Caco-2 (cell line): Measurements from ENCODE around the gene IDE. TPM values are rescaled to one million over a fixed set of nuclear protein-coding genes. Genes with fewer than 3 reads are reported as not detected.

ENCODE experiments used
- BruUV-seq: library from RNA; stranded (reverse); fragments of 400-500 nt; replicated peaks from 2 replicates; lab custom pipeline; 2021; lab: Mats Ljungman, UMichigan
- CTCF ChIA-PET: fragments of 300-600 bp; sonication (Branson Sonifier 250); formaldehyde crosslinking; loops from one replicate; lab custom pipeline; 2022; ENCODE audit warnings: antibody characterized with exemption; lab: Charles Lee
- POLR2A ChIA-PET: fragments of 300-600 bp; sonication (Branson Sonifier 250); formaldehyde crosslinking; loops from one replicate; lab custom pipeline; 2022; ENCODE audit warnings: antibody characterized with exemption; lab: Charles Lee
- DNase-seq, 2 experiments: peaks; one replicate each; pipeline versions ENCODE4 v3.0.0 to v3.0.0-alpha.2; 2020 to 2022
- H3K27me3 ChIP-seq: replicated peaks from 2 replicates; pipeline ENCODE4 v1.6.0; 2011; ENCODE audit warnings: low read length; ENCODE audit not compliant: control insufficient read depth, insufficient read depth
- H3K36me3 ChIP-seq: 2 replicates; pipeline ENCODE4 v1.5.1; 2011; ENCODE audit warnings: low read length; ENCODE audit not compliant: control insufficient read depth, insufficient read depth
- H3K4me1 ChIP-seq: fragments of 250-450 bp; sonication (Bioruptor Pico); 2 replicates; pipeline ENCODE4 v1.5.1; 2020; ENCODE audit warnings: mild to moderate bottlenecking
- H3K4me3 ChIP-seq: 2 replicates; pipeline ENCODE4 v1.5.1; 2011; ENCODE audit warnings: low read depth, mild to moderate bottlenecking, control low read depth, low read length
- H3K9me3 ChIP-seq: fragments of 250-450 bp; sonication (Bioruptor Pico); 2 replicates; pipeline ENCODE4 v1.5.1; 2020; ENCODE audit warnings: mild to moderate bottlenecking, moderate library complexity
- H3K27ac Mint-ChIP-seq: one replicate; pipeline ENCODE4 v1.8.0; 2022; ENCODE audit warnings: mixed read lengths; ENCODE audit not compliant: unreplicated experiment
- H3K27me3 Mint-ChIP-seq: one replicate; pipeline ENCODE4 v1.8.0; 2022; ENCODE audit warnings: mixed read lengths; ENCODE audit not compliant: insufficient read depth, unreplicated experiment
- H3K36me3 Mint-ChIP-seq: one replicate; pipeline ENCODE4 v1.8.0; 2022; ENCODE audit warnings: mild to moderate bottlenecking, mixed read lengths; ENCODE audit not compliant: insufficient read depth, unreplicated experiment
- H3K4me1 Mint-ChIP-seq: one replicate; pipeline ENCODE4 v1.8.0; 2022; ENCODE audit warnings: low read depth, mixed read lengths; ENCODE audit not compliant: unreplicated experiment
- H3K4me3 Mint-ChIP-seq: one replicate; pipeline ENCODE4 v1.8.0; 2022; ENCODE audit warnings: mild to moderate bottlenecking, moderate library complexity, mixed read lengths; ENCODE audit not compliant: unreplicated experiment
- H3K9me3 Mint-ChIP-seq: one replicate; pipeline ENCODE4 v1.8.0; 2022; ENCODE audit warnings: mixed read lengths; ENCODE audit not compliant: unreplicated experiment
- intact Hi-C: fragments of 100-400 bp; cut with micrococcal nuclease; formaldehyde crosslinking; loops from one replicate; pipeline ENCODE4 v1.10.0; 2022; ENCODE audit not compliant: unreplicated experiment
- total RNA-seq: library from RNA; stranded (reverse); gene quantifications from 2 replicates; pipeline ENCODE4 v1.2.3, GENCODE V29; 2022
- TF ChIP-seq, protein P1 (sequence below), 2 experiments: fragments of 200-600 bp in 1 of 2; IDR thresholded peaks; 1 replicate in 1 of 2; 2 replicates in 1 of 2; pipeline versions ENCODE4 v1.5.1 to v1.8.0; 2011 to 2022; ENCODE audit warnings: antibody characterized with exemption in 1 of 2, control low read depth in 1 of 2, inconsistent platforms in 1 of 2, low read depth in 1 of 2, low read length in 1 of 2, mild to moderate bottlenecking in 1 of 2, moderate library complexity in 1 of 2; ENCODE audit not compliant: insufficient read depth in 1 of 2, severe bottlenecking in 1 of 2, unreplicated experiment in 1 of 2

The IDE gene
- total RNA-seq, 1 experiment from 2014 or later, result 85.5 TPM

DNA sequence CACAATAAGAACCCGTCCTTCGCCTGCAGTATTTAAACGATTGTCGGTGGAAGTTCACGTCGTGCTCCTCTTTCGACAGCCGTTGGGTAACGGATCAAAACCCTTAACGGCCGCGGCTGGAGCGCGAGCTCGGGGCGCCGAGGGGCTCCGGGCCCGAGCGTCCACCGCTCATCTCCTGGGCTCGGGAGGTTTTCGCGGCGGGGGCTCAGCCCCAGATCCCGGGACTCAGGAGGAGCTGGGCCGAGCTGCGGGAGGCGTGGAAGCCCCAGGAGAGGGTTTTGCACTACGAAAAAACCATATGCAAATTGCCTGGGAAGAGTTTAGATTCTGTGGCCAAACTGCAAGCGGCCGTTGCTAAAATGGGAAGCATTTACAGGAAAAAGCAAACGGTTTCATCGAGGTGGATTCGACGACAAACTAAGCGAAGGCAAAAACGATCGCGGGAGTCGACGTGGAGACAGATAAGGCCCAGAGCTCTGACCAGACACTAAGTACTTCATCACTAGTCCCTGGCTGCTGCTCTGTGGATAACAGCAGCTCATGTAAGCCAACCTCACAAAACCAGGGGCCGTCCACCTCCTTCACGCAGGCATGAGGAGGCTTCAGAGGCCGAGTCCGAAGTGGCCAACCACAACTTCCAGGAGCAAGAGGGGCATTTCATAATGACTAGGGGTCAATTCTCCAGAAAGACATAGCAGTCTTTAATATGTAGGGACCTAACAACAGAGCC lies 153.2 kb downstream of the IDE start:
- Histone ChIP-seq H3K36me3 (no peaks in the 10 kb centered on the region), H3K4me3 (no peak overlapping the region), H3K27me3 (no peaks in the 10 kb centered on the region), H3K4me1 (no peaks in the 10 kb centered on the region), H3K9me3 (0 out of 2 replicates have a peak, but pooled peaks cover 4% of the 10 kb centered on the region)
- peaks cover 6% of the 10 kb centered on the region for H3K36me3 Mint-ChIP-seq
- BruUV-seq, result no TSS peak
- H3K27ac Mint-ChIP-seq, result no peak overlapping the region
- no peak overlapping the region for H3K4me3 Mint-ChIP-seq
- peaks cover 6% of the 10 kb centered on the region for H3K9me3 Mint-ChIP-seq
- no peaks in the 10 kb centered on the region for H3K4me1 Mint-ChIP-seq
- no peaks in the 10 kb centered on the region for H3K27me3 Mint-ChIP-seq
- TF ChIP-seq, protein P1, sequence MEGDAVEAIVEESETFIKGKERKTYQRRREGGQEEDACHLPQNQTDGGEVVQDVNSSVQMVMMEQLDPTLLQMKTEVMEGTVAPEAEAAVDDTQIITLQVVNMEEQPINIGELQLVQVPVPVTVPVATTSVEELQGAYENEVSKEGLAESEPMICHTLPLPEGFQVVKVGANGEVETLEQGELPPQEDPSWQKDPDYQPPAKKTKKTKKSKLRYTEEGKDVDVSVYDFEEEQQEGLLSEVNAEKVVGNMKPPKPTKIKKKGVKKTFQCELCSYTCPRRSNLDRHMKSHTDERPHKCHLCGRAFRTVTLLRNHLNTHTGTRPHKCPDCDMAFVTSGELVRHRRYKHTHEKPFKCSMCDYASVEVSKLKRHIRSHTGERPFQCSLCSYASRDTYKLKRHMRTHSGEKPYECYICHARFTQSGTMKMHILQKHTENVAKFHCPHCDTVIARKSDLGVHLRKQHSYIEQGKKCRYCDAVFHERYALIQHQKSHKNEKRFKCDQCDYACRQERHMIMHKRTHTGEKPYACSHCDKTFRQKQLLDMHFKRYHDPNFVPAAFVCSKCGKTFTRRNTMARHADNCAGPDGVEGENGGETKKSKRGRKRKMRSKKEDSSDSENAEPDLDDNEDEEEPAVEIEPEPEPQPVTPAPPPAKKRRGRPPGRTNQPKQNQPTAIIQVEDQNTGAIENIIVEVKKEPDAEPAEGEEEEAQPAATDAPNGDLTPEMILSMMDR (IDR thresholded peaks at IDR 0.05; ENCODE audit: insufficient read depth in 1 of 2, low read depth in 1 of 2, low read length in 1 of 2, severe bottlenecking in 1 of 2, unreplicated experiment in 1 of 2), result no peak
- intact Hi-C loops, result no loop called here
- ChIA-PET POLR2A (no interaction called here), CTCF (no interaction called here)
- DNase-seq, result no peak

DNA sequence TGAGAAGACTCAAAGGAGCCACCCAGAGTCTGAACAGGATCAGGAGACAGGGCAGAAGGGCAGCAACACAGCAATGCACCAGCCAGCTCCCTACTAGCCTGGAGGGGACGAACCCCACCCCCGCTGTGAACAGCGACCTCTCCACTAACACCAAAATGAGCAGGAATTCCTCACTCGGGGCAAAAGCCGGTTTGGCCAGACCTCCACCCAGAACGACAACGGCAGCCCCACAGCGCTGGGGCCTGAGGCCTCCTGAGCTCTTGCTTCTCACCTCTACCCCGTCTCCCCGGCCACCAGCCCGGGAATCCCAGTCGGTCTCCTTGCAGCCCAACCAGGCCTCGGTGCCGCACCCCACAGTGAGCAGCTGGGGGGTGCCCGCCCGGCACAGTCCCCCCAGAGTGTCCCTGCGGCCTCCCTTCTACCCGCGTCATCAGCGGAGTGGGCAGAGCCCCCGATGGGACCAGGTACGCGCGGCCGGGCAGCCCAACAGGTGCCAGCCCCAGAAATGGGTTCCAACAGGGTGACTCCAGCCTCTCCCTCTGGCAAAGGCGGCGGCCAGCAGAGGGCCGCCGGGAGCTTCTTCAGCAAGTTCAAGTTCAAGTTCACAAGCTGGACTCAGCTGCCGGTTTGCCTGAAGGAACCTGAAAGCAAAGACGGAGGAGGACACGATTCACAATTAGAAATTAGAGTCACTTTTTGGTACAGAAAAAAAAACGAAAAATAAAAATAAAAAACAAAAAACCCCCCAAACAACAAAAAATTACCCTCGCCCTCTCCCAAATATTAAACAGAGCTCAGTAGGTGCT lies 153.9 kb downstream of the IDE start:
- intact Hi-C loops, result no loop called here
- TF ChIP-seq, protein P1 (IDR thresholded peaks at IDR 0.05; ENCODE audit: insufficient read depth in 1 of 2, low read depth in 1 of 2, low read length in 1 of 2, severe bottlenecking in 1 of 2, unreplicated experiment in 1 of 2), result no peak
- Histone ChIP-seq H3K36me3 (no peaks in the 10 kb centered on the region), H3K4me1 (no peaks in the 10 kb centered on the region), H3K27me3 (no peaks in the 10 kb centered on the region), H3K9me3 (0 out of 2 replicates have a peak, but pooled peaks cover 4% of the 10 kb centered on the region), H3K4me3 (no peak overlapping the region)
- H3K4me1 Mint-ChIP-seq, result no peaks in the 10 kb centered on the region
- no TSS peak for BruUV-seq
- peaks cover 6% of the 10 kb centered on the region for H3K36me3 Mint-ChIP-seq
- POLR2A ChIA-PET, result interaction anchor here (0.7 kb wide), 1 partner anchor 161 kb away, joined by 3 read pairs; no protein-coding TSS in a partner anchor
- H3K4me3 Mint-ChIP-seq, result no peak overlapping the region
- CTCF ChIA-PET, result interaction anchor here (0.6 to 0.7 kb wide), 3 partner anchors 80 to 274 kb away, joined by 3 to 7 read pairs (median 3); no protein-coding TSS in a partner anchor
- H3K27me3 Mint-ChIP-seq, result no peaks in the 10 kb centered on the region
- H3K27ac Mint-ChIP-seq, result no peak overlapping the region
- no peak for DNase-seq
- H3K9me3 Mint-ChIP-seq, result peaks cover 6% of the 10 kb centered on the region

DNA sequence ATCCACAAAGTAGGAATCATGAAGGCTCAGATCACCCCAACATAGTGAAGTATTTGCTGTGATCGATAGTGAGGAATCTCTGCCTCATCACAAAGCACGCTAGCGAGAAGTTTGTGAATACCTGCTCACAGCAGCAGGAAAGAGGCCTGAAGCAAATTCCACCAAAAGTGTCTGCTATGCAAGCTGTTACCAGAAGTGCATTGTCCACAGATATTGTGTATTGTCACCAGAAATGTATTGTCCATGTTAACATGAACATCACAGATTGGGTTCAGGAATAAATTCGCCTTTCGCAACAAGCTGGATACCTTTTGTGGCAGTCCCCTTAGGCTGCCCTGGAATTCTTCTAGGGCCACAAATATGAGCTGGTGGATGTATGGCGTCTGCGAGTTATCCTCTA lies 155.0 kb downstream of the IDE start:
- Mint-ChIP-seq H3K9me3 (peaks cover 2% of the 10 kb centered on the region), H3K27me3 (no peaks in the 10 kb centered on the region), H3K4me3 (no peak overlapping the region), H3K36me3 (peaks cover 6% of the 10 kb centered on the region), H3K4me1 (no peaks in the 10 kb centered on the region), H3K27ac (no peak overlapping the region)
- intact Hi-C loops, result no loop called here
- ChIA-PET CTCF (interaction anchor here (0.6 kb wide), 1 partner anchor 98 kb away, joined by 3 read pairs; no protein-coding TSS in a partner anchor), POLR2A (no interaction called here)
- H3K9me3 ChIP-seq, result 0 out of 2 replicates have a peak, but pooled peaks cover 4% of the 10 kb centered on the region
- TF ChIP-seq, protein P1 (IDR thresholded peaks at IDR 0.05; ENCODE audit: insufficient read depth in 1 of 2, low read depth in 1 of 2, low read length in 1 of 2, severe bottlenecking in 1 of 2, unreplicated experiment in 1 of 2), result no peak
- H3K4me3 ChIP-seq, result no peak overlapping the region
- BruUV-seq, result no TSS peak
- no peaks in the 10 kb centered on the region for H3K36me3 ChIP-seq
- DNase-seq, result no peak
- no peaks in the 10 kb centered on the region for H3K4me1 ChIP-seq
- H3K27me3 ChIP-seq, result no peaks in the 10 kb centered on the region; the same call in 1 of the 2 replicates
